ENCODE data around the gene NR2C2AP.
"Not testable (repeated sequence)": the region's sequence is repeated elsewhere in the genome, so short reads cannot be mapped to it uniquely, and the experiment has no call there.

NR2C2AP gene

DNA sequence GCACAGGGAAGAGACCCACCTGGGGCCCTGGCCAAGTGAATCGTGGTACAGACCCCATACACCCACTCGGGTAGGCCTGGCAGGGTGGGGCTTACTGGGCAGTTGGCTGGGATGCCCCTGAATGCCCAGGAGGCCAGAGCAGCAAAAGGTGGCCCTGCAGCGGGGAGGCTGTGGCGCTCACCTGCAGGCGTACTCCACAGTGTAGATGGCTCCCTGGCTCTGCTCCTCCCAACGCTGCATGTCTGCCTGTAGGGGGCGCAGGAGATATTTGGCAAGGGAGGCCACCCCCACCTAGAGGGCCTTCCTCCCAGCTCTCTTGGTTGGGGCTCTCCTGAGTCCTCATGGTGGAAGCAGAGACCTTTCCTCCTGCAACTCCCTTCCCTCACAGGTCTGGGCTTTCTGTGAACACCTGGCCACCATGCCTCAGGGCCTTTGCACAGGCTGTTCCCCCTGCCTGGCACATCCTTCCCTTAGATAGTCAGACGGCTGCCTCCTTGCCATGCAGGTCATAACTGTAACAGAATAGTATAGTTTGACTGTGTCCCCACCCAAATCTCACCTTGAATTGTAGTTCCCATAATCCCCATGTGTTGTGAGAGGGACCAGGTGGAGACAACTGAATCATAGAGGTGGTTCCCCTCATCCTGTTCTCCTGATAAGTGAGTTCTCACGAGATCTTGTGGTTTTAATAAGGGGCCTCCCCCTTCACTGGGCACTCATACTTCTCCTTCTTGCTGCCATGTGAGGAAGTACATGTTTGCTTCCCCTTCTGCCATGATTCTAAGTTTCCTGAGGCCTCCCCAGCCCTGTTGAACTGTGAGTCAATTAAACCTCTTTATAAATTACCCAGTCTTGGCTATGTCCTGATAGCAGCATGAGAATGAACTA is 17.1 kb downstream of the NR2C2AP start:
- peak; percentile 53 for DNase-seq (ENCODE audit: low read depth)
- no peak overlapping the region for H3K4me3 ChIP-seq (replicated peaks; ENCODE audit: low read depth, low read length)
- TF ChIP-seq, protein P1, sequence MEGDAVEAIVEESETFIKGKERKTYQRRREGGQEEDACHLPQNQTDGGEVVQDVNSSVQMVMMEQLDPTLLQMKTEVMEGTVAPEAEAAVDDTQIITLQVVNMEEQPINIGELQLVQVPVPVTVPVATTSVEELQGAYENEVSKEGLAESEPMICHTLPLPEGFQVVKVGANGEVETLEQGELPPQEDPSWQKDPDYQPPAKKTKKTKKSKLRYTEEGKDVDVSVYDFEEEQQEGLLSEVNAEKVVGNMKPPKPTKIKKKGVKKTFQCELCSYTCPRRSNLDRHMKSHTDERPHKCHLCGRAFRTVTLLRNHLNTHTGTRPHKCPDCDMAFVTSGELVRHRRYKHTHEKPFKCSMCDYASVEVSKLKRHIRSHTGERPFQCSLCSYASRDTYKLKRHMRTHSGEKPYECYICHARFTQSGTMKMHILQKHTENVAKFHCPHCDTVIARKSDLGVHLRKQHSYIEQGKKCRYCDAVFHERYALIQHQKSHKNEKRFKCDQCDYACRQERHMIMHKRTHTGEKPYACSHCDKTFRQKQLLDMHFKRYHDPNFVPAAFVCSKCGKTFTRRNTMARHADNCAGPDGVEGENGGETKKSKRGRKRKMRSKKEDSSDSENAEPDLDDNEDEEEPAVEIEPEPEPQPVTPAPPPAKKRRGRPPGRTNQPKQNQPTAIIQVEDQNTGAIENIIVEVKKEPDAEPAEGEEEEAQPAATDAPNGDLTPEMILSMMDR (IDR thresholded peaks at IDR 0.05; ENCODE audit: low read length, missing control alignments) = peak; percentile 64

DNA sequence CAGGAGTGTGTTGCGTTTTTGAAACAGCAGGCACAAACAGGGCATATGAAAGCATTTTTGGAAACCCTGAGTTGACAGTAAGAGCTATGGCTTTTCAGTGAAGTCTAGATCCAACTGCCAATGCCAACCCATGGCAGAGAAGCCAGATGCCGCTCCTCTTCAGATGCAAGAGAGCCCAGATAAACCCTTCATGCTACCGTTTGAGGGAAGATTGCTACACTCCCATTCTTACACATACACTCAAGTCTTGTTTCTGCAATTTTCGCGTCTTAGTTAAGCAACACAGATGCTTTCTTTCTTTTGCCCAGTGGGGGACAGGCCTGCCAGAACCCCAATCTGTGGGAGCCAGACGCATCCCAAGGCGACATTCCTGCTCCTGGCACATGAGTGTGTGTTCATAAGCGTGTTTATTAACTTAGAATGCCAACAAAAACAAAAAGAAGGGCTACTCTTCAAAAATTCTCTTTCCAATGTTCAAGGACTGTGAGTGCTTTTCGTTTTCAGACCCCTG is 21.7 kb downstream of the NR2C2AP start:
- H3K4me3 ChIP-seq (replicated peaks; ENCODE audit: low read depth, low read length) = no peak overlapping the region
- TF ChIP-seq, protein P1 (IDR thresholded peaks at IDR 0.05; ENCODE audit: low read length, missing control alignments) = no peak
- no peak for DNase-seq (ENCODE audit: low read depth)

- DNase-seq (ENCODE audit: low read depth) = no peak
- no peak overlapping the region for H3K4me3 ChIP-seq (replicated peaks; ENCODE audit: low read depth, low read length)
Measured at GRCh38 chr19:19179548-19180441, 23.4 kb downstream of the NR2C2AP start.

GRCh38 chr19:19176950-19177349 is 26.3 kb downstream of the NR2C2AP start:
- DNase-seq (ENCODE audit: low read depth) = no peak
- TF ChIP-seq, protein P1 (IDR thresholded peaks at IDR 0.05; ENCODE audit: low read length, missing control alignments) = no peak
- H3K4me3 ChIP-seq (replicated peaks; ENCODE audit: low read depth, low read length) = no peak overlapping the region

More at GRCh38 chr19:19179548-19180441, 23.4 kb downstream of the NR2C2AP start:
- TF ChIP-seq, protein P1 (IDR thresholded peaks at IDR 0.05; ENCODE audit: low read length, missing control alignments) = no peak

DNA sequence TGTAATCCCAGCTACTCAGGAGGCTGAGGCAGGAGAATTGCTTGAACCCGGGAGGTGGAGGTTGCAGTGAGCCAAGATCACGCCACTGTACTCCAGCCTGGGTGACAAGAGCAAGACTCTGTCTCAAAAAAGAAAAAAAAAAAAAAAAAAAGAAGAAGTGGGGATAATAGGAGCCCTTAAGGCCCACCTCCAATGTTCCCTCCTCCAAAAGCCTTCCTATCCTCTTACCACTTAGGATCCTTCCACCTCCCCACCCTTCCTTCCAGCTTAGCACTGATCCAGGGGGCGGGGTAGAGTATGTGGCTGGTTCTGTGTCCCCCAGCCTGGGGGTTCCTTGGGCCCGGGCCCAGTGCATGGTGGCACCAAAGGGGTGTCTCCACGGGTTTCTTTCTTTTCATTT is 30.0 kb downstream of the NR2C2AP start:
- not testable (repeated sequence) for H3K4me3 ChIP-seq (replicated peaks; ENCODE audit: low read depth, low read length); DNase-seq (ENCODE audit: low read depth)

GRCh38 chr19:19171821-19172532 is 31.2 kb downstream of the NR2C2AP start:
- DNase-seq (ENCODE audit: low read depth) = peak; percentile 56
- H3K4me3 ChIP-seq (replicated peaks; ENCODE audit: low read depth, low read length) = no peak overlapping the region
- TF ChIP-seq, protein P1 (IDR thresholded peaks at IDR 0.05; ENCODE audit: low read length, missing control alignments) = no peak
